Left lung (tissue), 10 donors: ENCODE data around the gene SMIM7. TPM values are rescaled to one million over a fixed set of nuclear protein-coding genes. Genes with fewer than 3 reads are reported as not detected.
"Not testable (repeated sequence)": the region's sequence is repeated elsewhere in the genome, so short reads cannot be mapped to it uniquely, and the experiment has no call there.

Experiments used
- ATAC-seq: fragments of 200-7000 bp; cut with Tn5 transposase; one replicate; pipeline ENCODE4 v1.9.1; 2020; ENCODE audit warnings: moderate library complexity
- DNase-seq, 4 donors: peaks; one replicate each; pipeline ENCODE4 v3.0.0-alpha.2; 2013 to 2020
- H3K27ac ChIP-seq, 2 donors: fragments of 200-600 bp; sonication (generic) in 1 of 2; one replicate each; pipeline versions ENCODE4 v1.5.0 to v1.8.0; 2020 to 2021
- H3K27me3 ChIP-seq, 2 donors: fragments of 200-600 bp; sonication (generic) in 1 of 2; one replicate each; pipeline versions ENCODE4 v1.5.0 to v1.8.0; 2020 to 2021
- H3K36me3 ChIP-seq, 2 donors: fragments of 200-600 bp; sonication (generic) in 1 of 2; one replicate each; pipeline versions ENCODE4 v1.5.0 to v1.8.0; 2020 to 2021
- H3K4me1 ChIP-seq, 2 donors: fragments of 200-600 bp; one replicate each; pipeline ENCODE4 v1.8.0; 2021
- H3K4me3 ChIP-seq, 2 donors: fragments of 200-600 bp; sonication (generic) in 1 of 2; one replicate each; pipeline versions ENCODE4 v1.5.0 to v1.8.0; 2020 to 2021; ENCODE audit warnings: mild to moderate bottlenecking in 1 of 2
- H3K9me3 ChIP-seq, 2 donors: fragments of 200-600 bp; sonication (generic) in 1 of 2; one replicate each; pipeline versions ENCODE4 v1.5.0 to v1.8.0; 2020 to 2021
- CTCF ChIP-seq, 2 donors: fragments of 200-600 bp; sonication (generic) in 1 of 2; IDR thresholded peaks; one replicate each; pipeline versions ENCODE4 v1.5.0 to v1.8.0; 2021; ENCODE audit warnings: antibody characterized with exemption in 2 of 2
- intact Hi-C, 2 donors: fragments of 100-400 bp; cut with DNase I; formaldehyde crosslinking; loops; one replicate each; pipeline versions ENCODE4 v1.11.2 to v1.14.2; 2022
- polyA plus RNA-seq, 6 donors: library from polyadenylated mRNA; unstranded; fragments of 120-200 nt; gene quantifications; one replicate each; pipeline ENCODE4 v1.2.1, GENCODE V29; 2013; ENCODE audit not compliant: insufficient read length in 6 of 6
- total RNA-seq, 2 donors: library from RNA; stranded (reverse); fragmentation: NEBNext Ultra II Directional; extraction: Animal tissue kit (Norgen Biotek cat#: 25700); gene quantifications; one replicate each; pipeline ENCODE4 v1.2.1, GENCODE V29; 2021
- donor health status: DM: no; HTN: yes; CAD: no.
- donor health status: DM: no; HTN: no; CAD: no.

The SMIM7 gene
- total and polyA plus RNA-seq, 8 donors, result 70.7 to 112 (median 99.6) TPM

GRCh38 chr19:16678498-16678897, 18.6 kb upstream of the SMIM7 start:
- ATAC-seq (no peak), DNase-seq (peak in 1 of 4 donors; percentile 50)
- H3K36me3 ChIP-seq, result peaks cover 0 to 28% of the 10 kb centered on the region in 2 donors
- no peak for TF ChIP-seq CTCF (IDR thresholded peaks at IDR 0.05)
- no peaks in the 10 kb centered on the region for H3K27me3 ChIP-seq
- intact Hi-C loops, result no loop called here
- H3K27ac ChIP-seq, result no peak overlapping the region
- peaks cover 0 to 15% of the 10 kb centered on the region in 2 donors for H3K9me3 ChIP-seq
- H3K4me3 ChIP-seq, result no peak overlapping the region
- peaks cover 0 to 21% of the 10 kb centered on the region in 2 donors for H3K4me1 ChIP-seq

- Histone ChIP-seq H3K9me3 (peaks cover 0 to 15% of the 10 kb centered on the region in 2 donors), H3K4me1 (peaks cover 0 to 29% of the 10 kb centered on the region in 2 donors), H3K27me3 (no peaks in the 10 kb centered on the region), H3K4me3 (no peak overlapping the region), H3K36me3 (peaks cover 0 to 23% of the 10 kb centered on the region in 2 donors), H3K27ac (peak overlapping the region in 1 of 2 donors; percentile 31)
- intact Hi-C loops, result no loop called here
- DNase-seq (peak in 1 of 4 donors; percentile 0), ATAC-seq (no peak)
- no peak for TF ChIP-seq CTCF (IDR thresholded peaks at IDR 0.05)
Observed at GRCh38 chr19:16677055-16677454, 17.1 kb upstream of the SMIM7 start.

GRCh38 chr19:16676101-16676798, 16.3 kb upstream of the SMIM7 start:
- ATAC-seq, result no peak
- TF ChIP-seq CTCF (IDR thresholded peaks at IDR 0.05), result no peak
- intact Hi-C loops, result no loop called here
- no peaks in the 10 kb centered on the region for H3K27me3 ChIP-seq
- peaks cover 0 to 15% of the 10 kb centered on the region in 2 donors for H3K36me3 ChIP-seq
- DNase-seq, result peak in 1 of 4 donors; percentile 38
- H3K27ac ChIP-seq, result peak overlapping the region in 1 of 2 donors; percentile 31
- H3K4me1 ChIP-seq, result peaks cover 0 to 29% of the 10 kb centered on the region in 2 donors
- peaks cover 0 to 10% of the 10 kb centered on the region in 2 donors for H3K9me3 ChIP-seq
- H3K4me3 ChIP-seq, result no peak overlapping the region

GRCh38 chr19:16673839-16674238, 13.9 kb upstream of the SMIM7 start:
- H3K27me3 ChIP-seq, ATAC-seq, H3K36me3 ChIP-seq, H3K4me3 ChIP-seq, intact Hi-C loops, H3K9me3 ChIP-seq: not testable (repeated sequence)
- H3K27ac ChIP-seq, result peak overlapping the region in 1 of 2 donors; percentile 71
- H3K4me1 ChIP-seq, result peaks cover 0 to 29% of the 10 kb centered on the region in 2 donors
- peak in 1 of 4 donors; percentile 2 for DNase-seq

GRCh38 chr19:16673231-16673630, 13.3 kb upstream of the SMIM7 start:
- H3K4me1 ChIP-seq, result peaks cover 0 to 29% of the 10 kb centered on the region in 2 donors
- no peaks in the 10 kb centered on the region for H3K9me3 ChIP-seq
- no peak for DNase-seq
- peak overlapping the region in 1 of 2 donors; percentile 71 for H3K27ac ChIP-seq
- TF ChIP-seq CTCF (IDR thresholded peaks at IDR 0.05), result no peak
- no peaks in the 10 kb centered on the region for H3K36me3 ChIP-seq
- intact Hi-C loops, result no loop called here
- ATAC-seq, result no peak
- no peak overlapping the region for H3K4me3 ChIP-seq
- no peaks in the 10 kb centered on the region for H3K27me3 ChIP-seq
